Measurements from ENCODE around the gene MANSC1.

DNA sequence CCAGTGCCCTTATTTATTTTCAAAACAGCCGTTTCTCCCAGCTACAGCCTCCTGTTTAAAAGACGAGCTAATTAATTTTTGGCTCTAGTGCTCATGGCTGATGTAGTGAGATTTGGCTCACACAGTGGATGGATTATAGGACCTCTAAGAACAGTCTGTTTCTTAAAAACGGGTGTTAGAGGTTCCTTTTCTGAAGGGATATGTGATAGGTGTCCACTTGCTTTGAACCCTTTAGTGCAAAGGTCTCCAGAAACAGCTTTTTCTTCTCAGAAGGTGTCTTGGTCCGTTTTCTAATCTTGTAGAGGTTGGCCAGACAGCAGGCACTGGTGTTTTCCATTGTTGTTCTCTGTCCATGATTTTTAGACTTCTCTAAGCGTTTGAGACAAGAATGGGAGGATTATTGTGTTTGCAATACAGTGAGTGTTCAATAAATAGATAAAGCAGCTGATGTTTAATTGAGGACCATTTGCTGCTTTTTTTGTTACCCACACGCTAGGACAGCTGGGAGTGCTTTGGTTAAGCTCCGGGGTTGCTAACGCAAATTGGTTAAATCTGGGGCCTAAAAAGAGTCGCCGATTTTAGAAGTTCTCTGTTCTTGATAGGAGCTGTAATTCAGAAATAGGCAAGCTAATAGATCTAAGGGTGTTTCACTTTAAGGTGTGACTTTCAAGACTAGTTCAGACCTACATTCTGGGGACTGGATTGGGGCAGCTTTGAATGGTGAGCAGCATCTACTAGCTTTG lies 7.8 kb upstream of the MANSC1 start:
- TF ChIP-seq POLR2A (IDR thresholded peaks at IDR 0.05): no peak
- TF ChIP-seq, protein P1, sequence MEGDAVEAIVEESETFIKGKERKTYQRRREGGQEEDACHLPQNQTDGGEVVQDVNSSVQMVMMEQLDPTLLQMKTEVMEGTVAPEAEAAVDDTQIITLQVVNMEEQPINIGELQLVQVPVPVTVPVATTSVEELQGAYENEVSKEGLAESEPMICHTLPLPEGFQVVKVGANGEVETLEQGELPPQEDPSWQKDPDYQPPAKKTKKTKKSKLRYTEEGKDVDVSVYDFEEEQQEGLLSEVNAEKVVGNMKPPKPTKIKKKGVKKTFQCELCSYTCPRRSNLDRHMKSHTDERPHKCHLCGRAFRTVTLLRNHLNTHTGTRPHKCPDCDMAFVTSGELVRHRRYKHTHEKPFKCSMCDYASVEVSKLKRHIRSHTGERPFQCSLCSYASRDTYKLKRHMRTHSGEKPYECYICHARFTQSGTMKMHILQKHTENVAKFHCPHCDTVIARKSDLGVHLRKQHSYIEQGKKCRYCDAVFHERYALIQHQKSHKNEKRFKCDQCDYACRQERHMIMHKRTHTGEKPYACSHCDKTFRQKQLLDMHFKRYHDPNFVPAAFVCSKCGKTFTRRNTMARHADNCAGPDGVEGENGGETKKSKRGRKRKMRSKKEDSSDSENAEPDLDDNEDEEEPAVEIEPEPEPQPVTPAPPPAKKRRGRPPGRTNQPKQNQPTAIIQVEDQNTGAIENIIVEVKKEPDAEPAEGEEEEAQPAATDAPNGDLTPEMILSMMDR (IDR thresholded peaks at IDR 0.05): no peak

All from uterus (tissue), 2 donors.